Measurements from ENCODE around the gene TIMM23B.
"Not testable (repeated sequence)": the region's sequence is repeated elsewhere in the genome, so short reads cannot be mapped to it uniquely, and the experiment has no call there.

The TIMM23B gene

DNA sequence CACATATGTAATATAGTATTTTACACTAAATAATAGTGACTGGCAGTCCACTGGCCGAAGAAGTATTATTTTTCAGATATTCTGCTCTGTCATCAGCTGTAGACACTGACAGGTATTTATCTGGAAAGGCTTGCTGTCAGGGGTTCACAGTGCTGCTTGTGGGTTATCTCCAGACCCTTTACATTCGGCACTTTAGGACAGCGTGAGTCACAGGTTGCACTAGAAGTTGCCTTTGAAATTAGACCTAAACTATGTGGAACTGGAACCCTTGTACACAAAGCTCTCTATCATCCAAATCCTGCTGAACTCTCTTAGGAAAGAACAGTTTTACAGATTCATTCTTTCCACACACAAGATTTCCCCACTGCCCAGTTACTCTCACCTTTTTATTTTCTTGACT, 30.2 kb downstream of the TIMM23B start:
- DNase-seq (ENCODE audit: extremely low read depth in 1 of 2, low read depth in 1 of 2) = not testable (repeated sequence)

DNA sequence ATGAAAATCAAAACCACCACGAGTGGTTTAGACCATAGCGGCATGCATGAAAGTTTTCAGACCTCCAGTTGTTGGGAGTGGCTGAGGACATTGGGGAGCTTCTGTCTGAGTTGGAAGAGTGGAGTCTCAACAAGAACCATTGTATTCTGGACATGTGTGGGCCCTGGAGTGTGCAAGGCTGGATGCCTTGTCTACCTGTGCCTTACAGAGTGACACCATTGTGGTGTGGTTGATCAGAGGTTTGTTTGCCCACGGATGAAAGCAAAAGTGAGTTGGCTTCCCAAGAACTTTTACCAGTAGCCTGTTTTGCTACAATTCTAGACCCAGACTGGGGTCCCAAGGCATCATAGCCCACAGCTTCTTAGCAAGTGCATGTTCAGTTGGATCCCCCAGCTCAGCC, 35.9 kb downstream of the TIMM23B start:
- not testable (repeated sequence) for DNase-seq (ENCODE audit: extremely low read depth in 1 of 2, low read depth in 1 of 2)

DNA sequence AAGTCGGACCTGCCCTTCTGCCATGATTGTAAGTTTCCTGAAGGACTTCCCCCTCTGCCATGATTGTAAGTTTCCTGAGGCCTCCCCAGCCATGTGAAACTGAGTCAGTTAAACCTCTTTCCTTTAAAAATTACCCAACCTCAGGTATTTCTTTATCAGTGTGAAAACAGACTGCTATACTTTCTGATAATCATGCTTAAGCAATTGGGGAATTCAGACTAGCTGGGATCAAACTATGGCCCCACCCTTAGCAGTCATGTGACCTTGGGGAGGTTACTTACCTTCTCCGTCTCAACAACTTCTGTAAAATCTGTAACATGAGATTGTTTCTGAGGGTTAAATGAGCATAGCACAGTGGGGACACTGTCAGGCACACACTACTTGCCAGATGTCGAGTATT, 45.4 kb downstream of the TIMM23B start:
- not testable (repeated sequence) for DNase-seq (ENCODE audit: extremely low read depth in 1 of 2, low read depth in 1 of 2)

DNA sequence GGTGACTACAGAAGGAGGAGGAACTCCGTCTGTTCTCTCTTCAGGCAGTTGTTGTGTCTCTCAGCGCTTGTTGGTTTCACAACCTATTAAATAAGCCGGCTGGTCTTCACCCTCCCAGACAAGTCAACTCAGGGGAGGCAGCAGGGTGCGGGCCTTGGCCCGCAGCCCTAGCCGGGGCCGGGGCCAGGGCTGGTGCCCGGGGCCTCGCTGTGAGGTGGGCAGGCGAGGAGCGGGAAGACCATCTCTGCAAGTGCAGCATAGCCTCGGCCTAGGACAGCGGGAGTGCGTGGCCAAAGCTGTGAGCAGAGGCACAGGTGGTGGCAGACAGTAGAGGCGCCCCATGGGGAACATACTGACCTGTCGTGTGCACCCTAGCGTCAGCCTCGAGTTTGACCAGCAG, 46.5 kb downstream of the TIMM23B start, which contains the start of gene AGAP6:
Gene AGAP6, plus strand, starts transcription at position 31 of the 400 bp plus-strand sequence. Its CDS starts 310 bp downstream, at position 341.
- not testable (repeated sequence) for DNase-seq (ENCODE audit: extremely low read depth in 1 of 2, low read depth in 1 of 2)

DNA sequence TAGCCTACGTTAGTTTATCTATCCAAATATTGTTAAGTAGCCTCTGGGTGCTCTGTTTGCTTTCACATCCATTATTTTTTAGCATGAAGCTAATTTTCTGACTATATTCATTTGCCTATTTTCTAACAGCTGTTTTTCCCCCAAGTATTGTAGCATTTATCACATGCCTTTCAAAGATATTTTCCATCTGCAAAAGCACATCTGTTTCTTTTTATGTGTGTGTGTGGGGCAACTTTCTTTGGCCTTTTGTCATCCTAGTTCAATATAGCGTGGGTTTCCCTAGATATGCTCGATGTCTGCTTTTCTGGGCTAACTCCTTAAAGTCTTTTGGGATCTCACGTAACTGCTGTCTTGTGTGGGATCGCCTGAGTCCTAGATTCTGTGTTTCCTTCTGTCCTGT, 53.5 kb downstream of the TIMM23B start:
- not testable (repeated sequence) for DNase-seq (ENCODE audit: extremely low read depth in 1 of 2, low read depth in 1 of 2)

DNA sequence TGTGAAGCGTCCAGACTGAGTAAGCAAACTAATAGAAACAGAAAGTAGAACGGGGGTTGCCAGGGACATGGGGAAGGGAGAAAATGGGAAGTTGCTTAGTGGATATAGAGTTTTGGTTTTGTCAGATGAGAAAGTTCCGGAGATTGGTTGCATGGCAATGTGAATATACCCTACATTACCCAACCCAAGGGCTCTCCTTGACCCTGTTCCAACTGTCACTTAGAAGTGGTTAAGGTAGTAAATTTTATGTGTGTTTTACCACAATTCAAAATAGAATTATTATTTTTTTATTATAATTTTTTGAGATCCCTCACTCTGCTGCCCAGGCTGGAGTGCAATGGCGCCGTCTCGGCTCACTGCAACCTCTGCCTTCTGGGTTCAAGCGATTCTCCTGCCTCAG, 72.2 kb downstream of the TIMM23B start:
- not testable (repeated sequence) for DNase-seq (ENCODE audit: extremely low read depth in 1 of 2, low read depth in 1 of 2)

DNA sequence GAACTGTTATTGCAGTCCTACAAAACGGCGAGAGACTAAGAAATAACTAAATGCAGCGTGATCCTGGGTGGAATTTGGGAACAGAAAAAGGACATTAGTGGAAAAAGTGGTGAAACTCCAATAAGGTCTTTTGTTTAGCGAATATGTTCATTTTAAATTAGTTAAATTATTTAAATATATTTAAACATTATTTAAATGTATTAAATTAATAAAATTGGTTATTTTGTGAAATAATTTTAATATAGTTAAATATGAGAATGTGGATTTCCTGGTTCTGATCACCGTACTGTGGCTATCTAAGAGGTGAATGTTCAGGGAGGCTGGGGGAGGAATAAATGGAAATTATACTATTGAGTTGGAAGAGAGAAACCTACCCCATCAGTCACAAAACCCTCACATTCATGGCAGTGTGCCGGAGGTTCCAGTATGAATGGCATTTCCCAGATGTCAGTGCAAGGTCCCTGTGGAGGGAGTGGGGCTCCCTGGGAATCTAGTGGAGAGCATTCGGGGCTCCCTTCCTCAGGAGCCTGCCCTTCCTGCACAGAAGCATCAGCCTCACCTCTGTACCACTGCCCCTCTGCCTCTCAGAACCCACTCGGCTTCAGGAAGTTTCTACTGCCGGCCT, 73.9 kb downstream of the TIMM23B start:
- not testable (repeated sequence) for DNase-seq (ENCODE audit: extremely low read depth in 1 of 2, low read depth in 1 of 2)

DNA sequence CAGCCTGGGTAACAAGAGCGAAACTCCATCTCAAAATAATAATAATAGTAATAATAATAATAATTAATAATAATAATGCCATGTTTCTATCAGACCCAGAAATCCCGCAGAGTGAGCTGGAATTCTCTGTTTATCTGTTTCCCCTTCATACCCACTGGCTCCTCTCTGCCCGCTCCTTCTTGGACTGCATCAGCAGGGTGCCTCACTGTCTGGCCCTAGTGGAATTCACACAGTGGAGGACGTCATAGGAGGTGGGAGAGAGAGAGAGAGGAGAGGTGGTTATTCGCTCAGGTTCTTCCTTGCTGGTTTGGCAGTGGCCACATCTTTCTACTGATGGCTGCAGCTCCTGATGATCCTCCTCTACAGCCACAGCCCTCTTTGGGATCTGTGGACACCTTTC, 75.1 kb downstream of the TIMM23B start:
- not testable (repeated sequence) for DNase-seq (ENCODE audit: extremely low read depth in 1 of 2, low read depth in 1 of 2)

DNA sequence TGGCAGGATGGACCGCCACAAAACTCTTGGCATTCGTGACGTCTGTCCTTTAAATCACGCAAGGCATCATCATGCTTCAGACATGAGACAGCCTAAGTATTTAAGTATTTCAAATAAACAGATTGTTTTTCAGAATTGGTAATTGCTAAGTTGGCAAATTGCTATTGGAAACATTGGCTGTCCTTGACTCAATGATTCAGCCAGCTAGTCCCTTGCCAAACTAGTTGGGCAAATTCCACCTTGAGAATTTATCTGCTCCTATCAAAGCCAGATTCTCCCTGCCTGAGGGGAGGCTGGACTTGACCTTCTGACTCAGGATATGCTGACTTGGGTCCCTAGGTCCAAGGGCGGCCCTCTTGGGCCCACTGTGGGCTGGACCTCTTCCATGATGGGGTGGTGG, 75.8 kb downstream of the TIMM23B start:
- not testable (repeated sequence) for DNase-seq (ENCODE audit: extremely low read depth in 1 of 2, low read depth in 1 of 2)

DNA sequence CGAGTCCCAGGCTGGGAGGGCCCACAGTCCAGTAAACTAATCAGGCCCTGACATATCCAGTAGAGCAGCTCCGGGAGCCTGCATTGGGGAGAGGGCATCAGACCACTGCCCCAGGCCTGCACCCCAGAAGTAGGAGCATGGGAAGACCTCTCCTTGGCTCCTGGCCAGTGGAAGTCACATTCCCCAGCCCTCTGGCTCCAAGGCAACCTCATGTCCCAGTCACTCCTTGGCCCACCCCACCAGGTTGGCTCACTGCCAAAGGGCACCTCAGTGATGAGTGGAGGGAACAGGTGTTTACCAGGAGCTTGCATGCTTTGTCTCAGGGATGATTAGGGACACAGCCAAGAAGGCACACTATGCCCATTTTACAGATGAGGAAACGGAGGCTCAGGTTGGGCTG, 77.4 kb downstream of the TIMM23B start:
- DNase-seq (ENCODE audit: extremely low read depth in 1 of 2, low read depth in 1 of 2) = not testable (repeated sequence)

DNA sequence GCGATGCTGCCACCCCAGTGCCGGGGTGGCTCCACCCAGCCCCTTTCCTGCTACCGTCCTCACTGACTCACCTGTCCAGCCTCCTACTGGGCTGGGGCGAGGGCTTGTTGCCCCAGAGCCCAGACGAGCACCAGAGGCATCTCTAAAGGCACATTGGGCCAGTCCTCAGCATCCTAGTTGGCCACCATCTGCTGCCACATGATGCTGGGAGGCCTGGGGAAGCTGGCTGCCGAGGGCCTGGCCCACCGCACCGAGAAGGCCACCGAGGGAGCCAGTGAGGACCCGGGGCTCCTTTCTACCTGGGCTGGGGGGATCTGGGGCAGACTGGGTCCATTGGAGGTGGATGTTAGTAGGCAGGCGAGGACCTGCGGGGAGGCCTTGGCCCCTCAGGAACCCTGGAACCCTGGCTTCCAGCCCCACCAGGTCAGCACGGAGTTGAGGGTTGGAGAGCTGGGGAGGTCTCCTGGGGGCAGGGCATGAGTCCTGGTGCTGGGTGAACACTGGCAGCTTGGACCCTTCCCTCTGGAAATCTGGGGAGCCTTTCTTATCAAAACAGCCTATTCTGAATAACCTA, 78.7 kb downstream of the TIMM23B start:
- not testable (repeated sequence) for DNase-seq (ENCODE audit: extremely low read depth in 1 of 2, low read depth in 1 of 2)

DNA sequence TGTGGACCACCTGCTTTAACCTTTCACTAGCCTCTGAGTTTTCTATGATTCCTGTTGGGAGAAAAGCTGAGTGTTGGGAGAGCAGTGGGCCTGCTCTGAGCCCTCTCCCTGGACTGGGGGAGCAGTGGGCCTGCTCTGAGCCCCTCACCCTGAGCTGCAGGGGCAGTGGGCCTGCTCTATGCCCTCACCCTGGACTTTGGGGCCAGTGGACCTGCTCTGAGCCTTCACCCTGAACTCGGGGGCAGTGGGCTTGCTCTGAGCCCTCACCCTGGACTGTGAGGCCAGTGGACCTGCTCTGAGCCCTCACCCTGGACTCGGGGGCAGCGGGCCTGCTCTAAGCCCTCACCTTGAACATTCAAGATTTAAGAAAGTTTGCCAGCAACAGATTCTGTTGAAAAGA, 79.8 kb downstream of the TIMM23B start:
- DNase-seq (ENCODE audit: extremely low read depth in 1 of 2, low read depth in 1 of 2) = no peak

Data from activated CD8-positive, alpha-beta memory T cell treated with anti-CD3 and anti-CD28 coated beads for 1 hour (primary cell).